Hematopoietic multipotent progenitor cell treated with erythropoietin and hydrocortisone succinate and interleukin-3 and kit ligand, for 17 days (in vitro differentiated cells): ENCODE results near the gene MCFD2.
"Not testable (repeated sequence)": the region's sequence is repeated elsewhere in the genome, so short reads cannot be mapped to it uniquely, and the experiment has no call there.

Source experiments
- DNase-seq: peaks from one replicate; pipeline ENCODE4 v3.0.0-alpha.2; 2015; ENCODE audit warnings: low spot score

MCFD2 gene

DNA sequence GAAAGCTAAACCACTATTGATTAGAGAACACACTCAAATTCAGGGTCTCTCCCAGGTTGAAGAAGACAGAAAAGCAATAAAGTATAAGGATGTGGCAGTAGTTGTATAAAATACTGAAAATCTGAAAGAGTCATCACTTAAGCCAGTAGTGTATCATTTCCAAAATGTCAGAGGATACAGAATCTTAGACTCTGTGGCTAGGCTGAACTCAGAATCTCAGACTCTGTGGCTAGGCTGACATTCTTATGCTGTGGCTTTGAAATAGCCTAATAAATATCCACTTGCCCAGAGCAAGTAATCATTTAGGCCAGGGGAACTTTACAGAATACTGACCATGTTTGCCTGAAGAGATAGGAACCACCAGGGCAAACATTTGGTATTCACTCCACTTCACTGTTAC lies 13.1 kb downstream of the MCFD2 start:
- no peak for DNase-seq

DNA sequence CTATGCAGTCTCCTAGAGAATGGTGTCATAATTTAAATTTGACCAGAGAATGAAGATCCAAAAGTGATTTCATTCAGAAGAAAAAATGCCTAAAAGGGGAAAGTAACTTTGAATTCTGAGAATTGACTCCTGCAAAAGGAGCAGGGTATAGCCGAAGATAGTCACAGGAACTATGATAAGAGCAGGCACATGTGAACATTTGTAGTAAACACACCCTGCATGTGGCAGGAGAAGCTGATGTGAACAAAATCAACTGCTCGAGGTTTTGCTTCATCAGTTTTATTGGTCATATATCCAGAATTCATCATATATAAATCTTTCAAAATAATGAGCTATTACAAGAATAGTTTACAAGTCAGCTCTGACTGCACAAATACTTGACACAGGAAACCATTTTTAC lies 14.0 kb downstream of the MCFD2 start:
- DNase-seq, result no peak

DNA sequence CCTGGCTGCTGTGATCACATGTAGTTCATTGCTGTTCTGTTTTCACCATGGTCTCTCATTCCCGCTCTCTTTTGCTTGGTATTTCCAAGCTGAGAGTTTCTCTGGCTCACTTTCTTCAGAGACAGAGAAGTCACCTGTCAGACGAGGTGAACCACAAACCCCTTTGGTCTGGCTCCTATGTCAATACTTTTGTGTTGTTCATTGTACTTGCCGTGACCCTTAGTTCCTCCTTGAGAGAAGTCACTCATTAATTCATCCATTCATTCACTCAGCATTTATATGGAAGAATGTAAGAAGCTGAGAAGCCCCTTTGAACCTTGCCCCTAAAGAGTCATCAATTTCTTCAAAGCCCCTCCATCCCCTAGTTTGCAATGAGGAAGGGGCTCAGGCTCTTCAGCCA lies 15.2 kb downstream of the MCFD2 start:
- DNase-seq, result no peak

DNA sequence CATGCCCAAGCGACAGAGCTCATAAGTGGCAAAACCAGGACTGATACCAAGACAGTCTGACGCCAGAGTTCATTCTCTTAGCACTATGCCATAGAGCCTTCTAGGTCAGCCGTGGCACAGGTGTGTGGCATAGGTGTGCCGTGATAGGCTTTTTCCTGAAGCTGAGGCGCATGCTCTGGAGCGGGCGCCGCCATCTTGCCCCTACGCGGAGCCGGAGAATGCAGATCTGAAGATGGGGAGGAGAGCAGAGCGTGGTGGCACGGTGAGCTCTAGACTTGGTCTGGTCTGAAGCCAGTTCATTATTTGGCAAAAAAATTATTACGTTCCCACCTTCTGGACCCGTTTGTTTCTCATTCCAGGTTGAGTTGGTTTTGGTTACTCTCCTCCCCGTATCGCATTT lies 16.6 kb downstream of the MCFD2 start:
- no peak for DNase-seq

DNA sequence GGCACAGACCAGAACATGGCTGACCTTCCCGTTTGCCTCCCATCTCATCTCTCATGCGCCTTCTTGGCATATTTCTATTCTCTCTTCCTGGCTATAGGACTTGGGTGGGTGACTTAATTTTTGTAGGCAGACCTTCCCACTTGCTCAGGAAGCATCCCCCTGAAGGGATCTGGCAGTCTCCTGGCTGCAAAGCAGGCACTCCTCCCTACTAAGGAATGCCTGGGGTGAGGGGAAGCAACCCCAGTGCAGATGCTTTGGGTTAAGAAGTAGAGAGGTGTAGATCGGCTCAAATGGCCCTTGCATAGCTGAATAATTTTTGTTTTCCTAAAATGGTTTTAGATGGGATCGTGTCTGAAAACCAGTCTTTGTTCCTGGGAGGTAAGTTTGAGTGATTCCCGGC lies 17.6 kb downstream of the MCFD2 start:
- no peak for DNase-seq

DNA sequence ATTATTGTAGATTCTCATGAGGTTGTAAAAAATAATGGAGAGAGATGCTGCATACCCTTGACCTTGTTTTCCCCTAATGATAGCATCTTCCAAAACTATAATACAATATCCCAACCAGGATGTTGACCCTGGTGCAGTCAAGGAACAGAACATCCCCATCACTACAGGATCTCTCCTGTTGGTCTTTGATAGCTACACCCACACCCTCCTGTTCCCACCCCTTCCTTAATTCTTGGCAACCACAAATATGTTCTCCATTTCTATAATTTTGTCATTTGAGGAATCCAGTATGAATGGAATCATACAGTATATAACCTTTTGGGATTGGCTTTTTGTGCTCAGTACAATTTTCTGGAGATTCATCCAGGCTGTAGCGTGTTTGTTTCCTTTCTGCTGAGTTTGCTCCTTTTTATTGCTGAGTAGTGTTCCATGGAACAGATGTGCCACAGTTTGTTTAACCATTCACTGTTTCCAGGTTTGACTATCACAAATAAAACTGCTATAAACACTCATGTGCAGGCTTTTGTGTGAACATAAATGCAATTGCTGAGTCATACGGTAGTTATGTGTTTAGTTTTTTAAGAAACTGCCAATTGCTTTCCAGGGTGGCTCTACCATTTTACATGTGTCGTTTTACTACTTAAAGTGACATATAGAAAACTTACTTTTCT lies 22.2 kb downstream of the MCFD2 start:
- no peak for DNase-seq

DNA sequence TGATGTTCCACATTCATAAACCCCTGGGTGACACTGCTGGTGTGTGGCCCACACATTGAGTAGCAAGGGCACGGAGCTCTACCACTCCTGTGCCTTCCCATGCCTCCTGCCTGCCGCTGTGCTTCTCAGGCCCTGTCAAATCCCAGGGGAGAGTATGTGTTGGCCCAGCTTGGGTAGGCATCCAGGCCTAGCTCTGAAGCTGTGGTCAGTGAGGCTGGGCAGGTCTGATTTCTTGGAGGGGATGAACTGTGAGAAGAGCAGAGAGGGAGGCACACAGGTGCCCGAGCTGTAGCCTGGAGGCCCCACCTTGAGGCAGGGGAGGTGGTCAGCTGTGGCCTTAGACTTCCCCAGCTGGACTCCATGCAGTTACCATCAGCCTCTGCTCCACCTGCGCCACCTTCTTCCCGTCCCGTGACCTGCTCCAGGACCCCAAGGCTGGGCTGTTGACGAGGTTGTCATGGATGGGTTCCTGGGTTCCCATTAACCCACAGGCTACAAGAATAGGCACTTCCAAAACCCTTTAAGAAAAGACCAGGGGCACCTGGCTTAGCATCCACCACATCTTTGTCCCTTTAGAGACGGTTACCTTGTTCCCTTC lies 23.6 kb downstream of the MCFD2 start:
- no peak for DNase-seq

DNA sequence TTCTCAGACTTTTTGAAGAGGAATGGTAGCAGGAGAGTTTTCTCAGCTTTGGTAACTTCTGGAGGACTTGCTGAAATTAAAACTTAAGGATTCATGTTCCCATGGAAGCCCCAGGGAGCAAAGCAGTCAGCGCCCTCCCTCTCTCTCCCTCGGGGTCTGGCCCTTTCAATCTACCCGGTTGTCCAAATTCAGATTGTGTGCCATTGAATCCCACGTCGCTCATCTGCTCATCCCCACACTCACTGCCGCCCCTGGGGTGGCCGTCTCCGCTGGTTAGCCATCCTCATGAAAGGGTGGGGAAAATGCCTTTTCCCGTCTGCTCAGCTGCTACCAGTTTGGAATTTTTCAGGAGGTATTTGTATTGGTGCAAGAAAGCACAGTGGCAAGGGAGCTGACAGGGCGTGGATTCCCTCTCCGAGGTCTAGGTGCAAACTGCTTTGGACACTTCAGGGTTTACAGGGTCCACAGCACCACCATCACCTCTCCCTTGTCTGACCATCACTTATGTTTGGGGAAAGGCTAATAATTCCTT lies 27.1 kb downstream of the MCFD2 start:
- DNase-seq, result no peak

DNA sequence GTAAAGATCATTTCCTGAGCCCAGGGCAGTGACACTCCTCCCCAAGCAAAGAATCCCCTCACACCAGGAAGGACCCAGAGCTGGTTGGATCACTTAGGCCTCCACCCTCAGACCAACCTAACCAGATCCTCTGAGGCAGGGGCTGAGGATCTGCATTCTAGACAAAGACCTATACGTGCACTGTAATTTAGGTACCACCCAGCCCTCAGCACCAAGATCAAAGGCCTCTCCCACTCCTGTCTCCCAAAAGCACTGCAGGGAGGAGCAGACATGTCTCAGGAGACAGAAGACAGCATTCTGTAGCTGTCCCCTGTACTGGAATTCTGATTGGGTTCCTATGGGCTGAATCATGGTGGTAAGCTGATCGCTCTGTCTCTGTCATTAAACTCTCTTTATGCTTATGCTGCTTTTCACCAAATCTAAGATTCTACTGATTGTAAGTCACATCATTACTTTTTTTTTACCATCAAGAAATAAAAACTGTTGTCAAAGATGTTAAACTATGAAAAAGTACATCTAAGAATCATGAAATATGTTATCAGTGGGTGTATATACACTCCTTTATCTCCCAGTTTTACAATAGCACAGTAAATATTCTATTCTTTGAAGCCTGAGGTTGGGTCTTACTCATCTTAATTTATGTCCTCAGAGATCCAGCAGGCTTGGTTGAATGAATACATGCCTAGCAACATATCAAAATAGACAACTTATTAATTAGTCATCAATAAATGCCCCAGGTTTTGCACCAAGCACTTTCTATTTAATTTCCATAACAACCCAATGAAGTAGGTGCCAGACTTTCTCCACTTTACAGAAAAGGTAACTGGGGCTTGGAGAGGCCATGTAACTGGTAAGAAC lies 28.3 kb downstream of the MCFD2 start:
- no peak for DNase-seq

DNA sequence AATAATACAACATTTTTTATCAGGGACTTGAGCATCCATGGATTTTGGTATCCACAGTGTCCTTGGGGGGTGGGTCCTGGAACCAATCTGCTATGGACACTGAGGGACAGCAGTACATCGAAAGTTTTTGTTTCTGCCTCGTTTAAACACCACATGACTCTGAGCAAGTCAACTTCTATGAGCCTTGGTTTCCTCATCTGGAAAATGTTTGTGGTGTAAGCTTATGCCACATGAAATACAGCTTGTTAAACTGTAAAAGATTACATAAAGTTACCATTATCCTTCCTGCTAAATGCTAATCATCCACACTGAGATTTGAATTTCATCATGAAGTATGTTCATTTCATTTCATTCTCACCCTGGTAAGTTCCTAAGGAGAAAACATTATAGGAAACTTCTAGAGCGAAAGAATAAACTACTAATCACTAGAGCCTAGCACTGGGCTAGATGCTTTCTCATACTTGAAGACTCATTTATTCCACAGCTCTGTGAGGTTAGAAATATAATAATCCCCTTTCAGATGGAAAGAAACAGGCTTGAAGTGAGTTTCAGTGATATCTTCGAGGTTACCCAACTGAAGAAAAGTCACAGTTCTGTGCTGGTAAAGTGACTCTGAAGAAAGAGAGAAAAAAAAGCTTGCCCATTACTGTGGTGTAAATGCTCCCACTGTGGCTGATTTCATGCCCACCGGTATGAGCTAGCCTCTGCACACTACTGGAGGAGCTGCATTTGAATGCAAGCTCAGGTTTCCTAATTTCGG lies 29.2 kb downstream of the MCFD2 start:
- DNase-seq, result no peak

DNA sequence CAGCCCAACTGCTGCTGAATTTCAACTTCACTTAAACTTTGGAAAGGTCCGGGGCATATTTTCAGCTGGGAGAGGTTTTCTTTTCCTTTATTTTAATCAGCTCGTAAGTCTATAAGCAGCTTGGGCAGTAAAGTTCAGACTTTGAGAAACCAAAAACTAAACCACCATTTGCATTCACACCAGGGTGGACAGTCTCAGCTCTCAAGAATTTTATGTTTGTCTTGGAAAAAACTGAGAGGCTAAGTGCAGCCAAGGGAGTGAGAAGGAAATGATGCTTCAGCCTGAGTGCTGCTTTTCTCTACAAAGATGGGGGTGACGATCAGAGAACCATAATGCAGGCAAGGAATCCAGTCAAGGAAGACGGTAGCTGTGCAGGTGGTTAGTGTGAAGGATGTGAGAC lies 30.2 kb downstream of the MCFD2 start:
- no peak for DNase-seq

DNA sequence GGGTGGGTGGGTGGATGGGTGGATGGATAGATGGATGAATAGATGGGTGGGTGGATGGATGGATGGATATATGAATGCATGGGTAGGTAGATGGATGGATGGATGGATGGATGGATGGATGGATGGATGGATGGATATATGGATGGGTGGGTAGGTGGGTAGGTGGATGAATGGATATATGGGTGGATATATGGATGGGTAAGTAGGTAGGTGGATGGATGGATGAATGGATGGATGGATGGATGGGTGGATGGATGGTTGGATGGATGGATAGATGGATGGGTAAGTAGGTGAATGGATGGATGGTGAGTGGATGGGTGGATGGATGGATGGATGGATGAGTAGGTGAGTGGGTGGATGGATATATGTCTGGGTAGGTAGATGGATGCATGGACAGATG lies 36.1 kb downstream of the MCFD2 start:
- DNase-seq, result no peak

DNA sequence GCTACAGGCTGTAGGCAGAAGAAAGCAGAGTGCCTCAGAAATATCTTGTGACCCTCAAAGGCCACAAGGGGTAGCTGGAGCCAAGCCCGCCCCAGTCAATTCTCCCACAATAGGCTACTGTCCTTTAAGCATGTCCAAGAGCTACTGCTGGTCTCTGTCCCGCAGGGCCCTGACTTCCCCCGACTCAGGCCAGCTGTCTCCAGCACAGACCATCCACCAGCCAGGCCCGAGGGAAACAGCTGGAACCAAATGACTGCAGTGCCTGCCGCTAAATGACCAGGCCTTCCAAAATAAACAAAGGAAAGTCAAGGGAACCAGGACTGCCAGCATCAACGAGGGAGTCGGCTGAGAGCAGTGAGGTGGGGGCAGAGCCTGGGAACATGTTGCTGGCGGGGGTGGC lies 36.7 kb downstream of the MCFD2 start:
- DNase-seq, result no peak

DNA sequence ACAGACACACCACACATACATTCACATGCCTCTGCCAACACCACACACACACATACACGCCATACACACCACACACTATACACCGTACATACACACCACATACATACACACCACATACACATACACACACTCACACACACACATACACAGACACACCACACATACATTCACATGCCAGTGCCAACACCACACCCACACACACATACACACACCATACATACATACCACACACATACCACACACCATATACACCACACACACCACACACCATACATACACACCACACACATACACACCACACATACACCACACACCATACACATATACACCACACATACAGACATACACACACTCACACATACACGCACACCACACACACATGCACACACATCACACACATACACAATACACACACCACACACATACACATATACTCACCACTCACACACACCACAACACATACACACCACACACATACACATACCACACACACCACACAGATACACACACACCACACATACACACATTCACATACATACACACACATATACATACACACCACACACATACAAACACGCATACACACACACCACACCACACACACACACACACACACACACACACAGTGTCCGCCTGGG lies 37.2 kb downstream of the MCFD2 start:
- DNase-seq, result no peak

DNA sequence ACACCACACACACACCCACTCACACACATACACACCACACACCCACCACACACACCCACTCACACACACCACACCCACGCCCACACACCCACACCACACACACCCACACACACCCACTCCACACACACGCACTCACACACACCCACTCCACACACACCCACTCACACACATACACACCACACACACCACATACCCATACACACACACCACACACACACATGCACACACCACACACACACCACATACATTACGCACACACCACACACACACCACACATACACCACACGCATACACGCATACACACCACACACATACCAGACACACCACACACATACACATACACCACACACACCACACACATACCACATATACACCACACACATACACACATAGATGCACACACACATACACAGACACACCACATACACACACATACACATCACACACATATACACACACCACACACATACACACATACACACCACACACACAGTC lies 37.9 kb downstream of the MCFD2 start:
- no peak for DNase-seq

DNA sequence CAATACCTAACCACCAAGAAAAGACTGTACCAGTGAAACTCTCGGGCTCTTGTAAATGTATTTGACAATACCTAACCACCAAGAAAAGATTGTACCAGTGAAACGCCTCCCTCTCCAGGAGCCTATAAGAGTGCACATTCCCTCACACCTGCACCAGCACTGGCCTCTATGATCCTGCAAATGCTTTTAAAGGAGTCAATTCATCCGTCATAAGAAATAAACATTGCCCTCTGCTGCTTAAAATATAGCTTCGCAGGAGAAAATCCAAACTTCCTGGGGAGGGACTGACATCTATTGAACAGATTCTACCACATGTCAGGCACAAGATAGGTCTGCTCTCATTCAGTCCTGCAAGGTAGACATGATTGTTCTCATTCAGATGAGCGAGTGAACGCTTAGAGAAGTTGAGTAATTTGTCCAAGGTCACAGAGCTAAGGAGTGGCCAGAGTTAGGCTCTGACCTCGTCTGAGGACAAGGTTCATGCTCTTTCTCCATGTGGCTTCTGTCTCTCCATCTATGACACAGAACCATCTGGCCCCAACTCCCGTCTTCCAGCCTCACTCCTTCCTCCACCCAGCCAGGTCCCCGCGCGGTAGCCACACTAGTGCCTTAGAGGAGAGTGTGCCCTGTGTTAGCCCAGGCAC lies 38.7 kb downstream of the MCFD2 start:
- DNase-seq, result no peak

DNA sequence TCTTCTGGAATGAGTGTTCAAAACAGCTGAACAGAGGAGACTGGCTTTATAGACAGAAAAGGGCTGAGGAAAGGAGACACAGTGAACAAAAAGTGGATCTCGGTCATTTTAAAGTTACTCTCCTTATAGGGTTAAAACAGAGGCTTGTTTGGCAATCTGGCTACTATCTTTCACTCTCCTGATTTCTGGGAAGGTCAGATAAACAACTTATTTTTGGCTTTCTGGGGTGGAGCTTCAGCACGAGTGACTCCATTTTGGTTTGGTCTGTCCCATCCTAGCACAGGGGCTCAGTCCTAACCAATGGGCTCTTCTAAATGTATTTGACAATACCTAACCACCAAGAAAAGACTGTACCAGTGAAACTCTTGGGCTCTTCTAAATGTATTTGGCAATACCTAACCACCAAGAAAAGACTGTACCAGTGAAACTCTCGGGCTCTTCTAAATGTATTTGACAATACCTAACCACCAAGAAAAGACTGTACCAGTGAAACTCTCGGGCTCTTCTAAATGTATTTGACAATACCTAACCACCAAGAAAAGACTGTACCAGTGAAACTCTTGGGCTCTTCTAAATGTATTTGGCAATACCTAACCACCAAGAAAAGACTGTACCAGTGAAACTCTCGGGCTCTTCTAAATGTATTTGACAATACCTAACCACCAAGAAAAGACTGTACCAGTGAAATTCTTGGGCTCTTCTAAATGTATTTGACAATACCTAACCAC lies 39.5 kb downstream of the MCFD2 start:
- not testable (repeated sequence) for DNase-seq

DNA sequence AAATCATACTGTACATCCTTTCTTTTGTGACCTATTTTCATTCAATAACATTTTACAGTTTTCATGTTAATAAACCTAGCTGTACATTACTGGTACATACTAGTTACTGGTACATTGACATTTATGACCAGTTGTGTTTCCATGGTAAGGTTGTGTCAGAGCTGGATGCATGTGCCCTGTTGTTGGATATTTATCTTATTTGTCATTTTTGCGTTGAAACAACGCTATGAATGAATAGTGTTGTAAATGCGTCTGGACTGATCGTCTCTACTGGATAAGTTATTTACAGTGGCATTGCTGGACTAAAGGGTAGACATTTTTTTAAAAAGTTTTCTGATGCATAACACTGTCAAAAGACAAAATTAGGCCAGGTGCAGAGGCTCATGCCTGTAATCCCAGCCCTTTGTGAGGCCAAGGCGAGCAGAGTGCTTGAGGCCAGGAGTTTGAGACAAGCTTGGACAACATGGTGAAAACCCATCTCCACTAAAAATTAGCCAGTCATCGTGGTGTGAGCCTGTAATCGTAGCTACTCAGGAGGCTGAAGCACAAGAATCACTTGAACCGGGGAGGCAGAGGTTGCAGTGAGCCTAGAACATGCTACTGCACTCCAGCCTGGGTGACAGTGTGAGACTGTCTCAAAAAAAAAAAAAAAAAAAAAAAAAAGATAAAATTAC lies 40.2 kb downstream of the MCFD2 start:
- no peak for DNase-seq

DNA sequence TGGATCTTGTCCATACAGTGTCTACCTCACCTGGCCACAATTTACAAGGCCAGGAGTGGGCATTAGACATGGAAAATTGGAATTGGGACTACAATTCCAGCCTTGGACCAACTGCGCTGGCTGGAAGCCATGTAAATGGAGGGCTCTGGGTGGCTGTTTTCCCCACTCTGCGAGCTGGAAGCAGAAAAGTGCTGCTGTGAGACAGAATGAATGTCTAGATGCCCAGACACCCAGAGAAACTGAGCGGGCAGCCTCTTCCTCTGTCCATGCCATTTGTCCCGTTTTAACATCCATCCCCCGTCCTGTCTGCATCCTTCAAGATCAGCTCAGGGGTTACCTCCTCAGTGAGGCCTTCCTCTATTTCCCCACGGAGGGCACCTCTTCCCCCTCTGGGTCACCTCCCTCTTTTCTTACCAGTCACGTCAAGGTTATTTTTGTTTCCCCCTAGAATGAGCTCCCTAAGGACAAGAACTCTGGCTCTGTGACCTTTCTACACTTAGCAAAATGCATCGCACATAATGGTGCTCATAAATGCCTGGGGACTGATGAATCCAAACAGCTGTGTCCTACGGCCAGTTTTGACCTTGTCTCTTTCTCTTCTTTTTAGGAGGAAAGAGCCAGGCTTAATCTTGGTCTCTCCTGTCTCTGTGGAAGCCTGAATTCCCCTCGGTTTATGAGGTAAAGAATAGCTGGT lies 41.2 kb downstream of the MCFD2 start:
- no peak for DNase-seq
